ENCODE data around the gene NR4A3. TPM values are rescaled to one million over a fixed set of nuclear protein-coding genes. Genes with fewer than 3 reads are reported as not detected.

The NR4A3 gene
- total and polyA plus RNA-seq, 10 of the 15 experiments (the other 5 are each of a cell fraction or from before 2014, with no cell fraction given): 0.04 to 2.1 (median 0.64) TPM; not detected in 1

- TF ChIP-seq PKNOX1 (IDR thresholded peaks at IDR 0.05) (no peak), TARDBP (IDR thresholded peaks at IDR 0.05; ENCODE audit: borderline replicate concordance) (no peak), TAF1 (IDR thresholded peaks at IDR 0.05; ENCODE audit: borderline replicate concordance, low read depth, low read length) (no peak), SPI1 (IDR thresholded peaks at IDR 0.05; ENCODE audit: borderline replicate concordance, insufficient read depth, low read depth, low read length) (no peak), KDM1A (IDR thresholded peaks at IDR 0.05; ENCODE audit: borderline replicate concordance) (no peak), PRDM15 (CRISPR knock-in tag; IDR thresholded peaks at IDR 0.05) (no peak), SP1 (IDR thresholded peaks at IDR 0.05; ENCODE audit: low read depth, low read length) (no peak)
Observed at GRCh38 chr9:99809586-99810319, 11.9 kb upstream of the NR4A3 start (continued).

Data from GM12878 (cell line).